Tibial nerve (tissue), 4 donors: ENCODE measurements around the gene CTNND1. TPM values are rescaled to one million over a fixed set of nuclear protein-coding genes. Genes with fewer than 3 reads are reported as not detected.

Experiments
- DNase-seq, 2 donors: peaks; one replicate each; pipeline ENCODE4 v3.0.0-alpha.2; 2019; ENCODE audit warnings: low spot score in 2 of 2
- H3K27ac ChIP-seq, 4 donors: fragments of 200-600 bp; sonication (generic) in 3 of 4; one replicate each; pipeline ENCODE4 v1.5.1; 2017 to 2019; ENCODE audit warnings: mild to moderate bottlenecking in 1 of 4
- H3K27me3 ChIP-seq, 2 donors: fragments of 200-600 bp; sonication (generic) in 1 of 2; one replicate each; pipeline versions ENCODE4 v1.5.1 to v1.6.0; 2017 to 2019
- H3K36me3 ChIP-seq, 3 donors: fragments of 200-600 bp; sonication (generic); one replicate each; pipeline ENCODE4 v1.5.1; 2018 to 2019
- H3K4me1 ChIP-seq, 4 donors: fragments of 200-600 bp; sonication (generic) in 3 of 4; one replicate each; pipeline ENCODE4 v1.5.1; 2017 to 2019
- H3K4me3 ChIP-seq, 4 donors: fragments of 200-600 bp; sonication (generic) in 3 of 4; one replicate each; pipeline ENCODE4 v1.5.1; 2017 to 2019; ENCODE audit warnings: mild to moderate bottlenecking in 1 of 4, moderate library complexity in 1 of 4
- H3K9me3 ChIP-seq, 4 donors: fragments of 200-600 bp; sonication (generic) in 3 of 4; one replicate each; pipeline ENCODE4 v1.5.1; 2017 to 2019
- EP300 ChIP-seq, 2 donors: sonication (generic); formaldehyde crosslinking; IDR thresholded peaks; one replicate each; pipeline ENCODE4 v1.6.1; 2017; ENCODE audit warnings: antibody characterized with exemption in 2 of 2, mild to moderate bottlenecking in 1 of 2
- POLR2A ChIP-seq, 2 donors: fragments of 450-650 bp; IDR thresholded peaks; one replicate each; pipeline ENCODE4 v1.6.1; 2017; ENCODE audit warnings: antibody characterized with exemption in 2 of 2, mild to moderate bottlenecking in 2 of 2, moderate library complexity in 2 of 2
- WGBS, 2 donors: methylation state at CpG; one replicate each; pipeline ENCODE4 v1.1.5; 2018; 5-methylcytosine and 5-hydroxymethylcytosine counted together
- total RNA-seq, 4 donors: library from RNA; depleted of rRNA; stranded (reverse); fragments of >200 nt; gene quantifications; one replicate each; pipeline ENCODE4 v1.1.0, GENCODE V29; 2016
- TF ChIP-seq, protein P1 (sequence below), 5 experiments: fragments of 200-600 bp in 3 of 5; fragments of 450-650 bp in 2 of 5; sonication (generic) in 3 of 5; IDR thresholded peaks; one replicate each; pipeline ENCODE4 v1.5.1; 2016 to 2019; ENCODE audit warnings: antibody characterized with exemption in 5 of 5, mild to moderate bottlenecking in 3 of 5, moderate library complexity in 2 of 5

The CTNND1 gene
- total RNA-seq, 4 donors from 2014 or later: 104 to 128 (median 124) TPM

GRCh38 chr11:57727185-57727584 is 34.4 kb upstream of the CTNND1 start:
- no peak overlapping the region for H3K4me3 ChIP-seq
- WGBS, 2 donors: 68 to 69% methylated on average over 2 of the region's 2 CpGs
- TF ChIP-seq EP300 (IDR thresholded peaks at IDR 0.05): no peak
- TF ChIP-seq, protein P1, sequence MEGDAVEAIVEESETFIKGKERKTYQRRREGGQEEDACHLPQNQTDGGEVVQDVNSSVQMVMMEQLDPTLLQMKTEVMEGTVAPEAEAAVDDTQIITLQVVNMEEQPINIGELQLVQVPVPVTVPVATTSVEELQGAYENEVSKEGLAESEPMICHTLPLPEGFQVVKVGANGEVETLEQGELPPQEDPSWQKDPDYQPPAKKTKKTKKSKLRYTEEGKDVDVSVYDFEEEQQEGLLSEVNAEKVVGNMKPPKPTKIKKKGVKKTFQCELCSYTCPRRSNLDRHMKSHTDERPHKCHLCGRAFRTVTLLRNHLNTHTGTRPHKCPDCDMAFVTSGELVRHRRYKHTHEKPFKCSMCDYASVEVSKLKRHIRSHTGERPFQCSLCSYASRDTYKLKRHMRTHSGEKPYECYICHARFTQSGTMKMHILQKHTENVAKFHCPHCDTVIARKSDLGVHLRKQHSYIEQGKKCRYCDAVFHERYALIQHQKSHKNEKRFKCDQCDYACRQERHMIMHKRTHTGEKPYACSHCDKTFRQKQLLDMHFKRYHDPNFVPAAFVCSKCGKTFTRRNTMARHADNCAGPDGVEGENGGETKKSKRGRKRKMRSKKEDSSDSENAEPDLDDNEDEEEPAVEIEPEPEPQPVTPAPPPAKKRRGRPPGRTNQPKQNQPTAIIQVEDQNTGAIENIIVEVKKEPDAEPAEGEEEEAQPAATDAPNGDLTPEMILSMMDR (IDR thresholded peaks at IDR 0.05): no peak
- no peak for TF ChIP-seq POLR2A (IDR thresholded peaks at IDR 0.05)
- DNase-seq: no peak
- H3K9me3 ChIP-seq: no peaks in the 10 kb centered on the region
- peaks cover 0 to 7% (median 0%) of the 10 kb centered on the region in 3 donors for H3K36me3 ChIP-seq
- no peak overlapping the region for H3K27ac ChIP-seq
- H3K27me3 ChIP-seq: no peaks in the 10 kb centered on the region
- no peaks in the 10 kb centered on the region for H3K4me1 ChIP-seq

DNA sequence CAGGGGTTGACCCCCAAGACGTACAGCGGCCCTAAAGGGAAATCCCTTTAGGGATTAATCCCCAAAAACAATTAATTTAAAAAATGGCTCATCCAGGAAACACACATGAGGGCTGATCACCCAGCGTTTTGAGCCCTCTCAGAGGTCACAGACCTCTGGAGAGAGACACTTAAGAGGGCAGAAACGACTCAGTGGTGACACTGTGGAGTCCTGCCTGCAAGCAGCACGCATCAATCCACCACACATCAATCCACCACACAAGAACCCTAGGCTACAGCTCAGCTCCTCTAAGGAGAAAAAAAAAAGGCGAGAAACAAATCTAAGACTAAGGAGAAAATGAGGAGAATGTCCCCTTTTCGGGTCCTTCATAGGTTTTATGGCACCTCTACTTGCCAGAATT is 32.8 kb upstream of the CTNND1 start:
- Histone ChIP-seq H3K4me1 (no peaks in the 10 kb centered on the region), H3K4me3 (no peak overlapping the region), H3K9me3 (no peaks in the 10 kb centered on the region), H3K27ac (no peak overlapping the region), H3K36me3 (peaks cover 0 to 7% (median 0%) of the 10 kb centered on the region in 3 donors), H3K27me3 (no peaks in the 10 kb centered on the region)
- no peak for DNase-seq
- TF ChIP-seq EP300 (IDR thresholded peaks at IDR 0.05) (no peak), POLR2A (IDR thresholded peaks at IDR 0.05) (no peak)
- TF ChIP-seq, protein P1 (IDR thresholded peaks at IDR 0.05): no peak
- WGBS, 2 donors: 62 to 64% methylated on average over 7 of the region's 7 CpGs

DNA sequence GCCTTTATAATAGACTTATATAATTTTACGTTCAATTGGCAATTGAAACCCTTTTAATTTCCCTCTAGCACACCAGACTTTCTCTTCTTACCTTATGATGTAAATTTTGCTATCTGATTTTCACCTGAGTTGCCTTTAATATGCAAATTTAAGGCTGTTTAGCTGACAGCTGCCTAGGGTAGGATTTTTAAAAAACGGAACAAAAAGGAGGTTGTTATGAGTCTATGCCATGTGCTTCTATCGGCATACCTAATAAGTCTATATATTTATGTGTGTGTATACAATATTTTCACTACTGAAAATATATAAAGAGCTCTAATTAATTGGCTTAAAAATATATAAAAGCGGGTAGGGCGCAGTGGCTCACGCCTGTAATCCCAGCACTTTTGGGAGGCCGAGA is 32.1 kb upstream of the CTNND1 start:
- Histone ChIP-seq H3K27me3 (no peaks in the 10 kb centered on the region), H3K27ac (no peak overlapping the region), H3K4me3 (no peak overlapping the region), H3K36me3 (peaks cover 0 to 7% (median 0%) of the 10 kb centered on the region in 3 donors), H3K4me1 (no peaks in the 10 kb centered on the region), H3K9me3 (no peaks in the 10 kb centered on the region)
- DNase-seq: no peak
- TF ChIP-seq, protein P1 (IDR thresholded peaks at IDR 0.05): no peak
- TF ChIP-seq POLR2A (IDR thresholded peaks at IDR 0.05): no peak
- TF ChIP-seq EP300 (IDR thresholded peaks at IDR 0.05): no peak
- WGBS, 2 donors: 90 to 96% methylated on average over 7 of the region's 7 CpGs

- Histone ChIP-seq H3K36me3 (peaks cover 0 to 11% (median 0%) of the 10 kb centered on the region in 3 donors), H3K27me3 (no peaks in the 10 kb centered on the region), H3K27ac (no peak overlapping the region), H3K4me3 (no peak overlapping the region), H3K9me3 (no peaks in the 10 kb centered on the region), H3K4me1 (no peaks in the 10 kb centered on the region)
- no peak for DNase-seq
- WGBS, 2 donors: 100% methylated on average over 1 of the region's 1 CpG
- TF ChIP-seq EP300 (IDR thresholded peaks at IDR 0.05): no peak
- TF ChIP-seq, protein P1 (IDR thresholded peaks at IDR 0.05): no peak
- TF ChIP-seq POLR2A (IDR thresholded peaks at IDR 0.05): no peak
Measured at GRCh38 chr11:57732661-57733060, 28.9 kb upstream of the CTNND1 start.

DNA sequence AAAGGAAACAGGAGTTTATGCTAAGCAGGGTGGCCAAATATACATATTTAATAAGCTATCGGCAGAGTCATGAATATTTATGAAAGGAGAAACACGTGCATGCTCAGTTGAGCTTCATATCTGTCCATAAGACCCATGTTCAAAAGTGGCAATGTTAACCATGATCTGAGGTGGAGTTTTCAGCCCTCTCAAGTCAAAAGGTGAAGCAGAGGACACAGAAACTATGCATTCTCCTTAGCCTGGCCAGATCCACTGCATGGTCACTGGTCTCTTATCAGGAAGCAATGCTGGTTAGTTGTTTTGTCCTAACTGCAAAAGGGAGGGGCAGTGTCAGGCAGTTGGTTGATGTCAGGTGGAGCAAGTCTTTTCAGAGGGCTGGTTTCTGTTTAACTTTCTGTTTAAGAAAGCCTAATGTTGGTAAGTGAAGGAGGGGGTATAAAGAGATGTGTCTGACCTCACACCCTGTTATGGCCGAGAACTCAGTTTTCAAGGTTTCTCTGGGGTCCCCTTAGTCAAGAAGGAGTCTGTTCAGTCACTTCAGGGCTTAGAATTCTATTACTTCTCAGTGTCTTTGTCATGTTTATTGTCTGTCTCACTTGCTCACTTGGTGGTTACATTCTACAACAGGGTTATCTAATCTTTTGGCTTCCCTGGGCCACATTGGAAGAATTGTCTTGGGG is 25.8 kb upstream of the CTNND1 start:
- H3K27ac ChIP-seq: no peak overlapping the region
- H3K9me3 ChIP-seq: no peaks in the 10 kb centered on the region
- no peak for DNase-seq
- no peak overlapping the region for H3K4me3 ChIP-seq
- peaks cover 0 to 5% (median 0%) of the 10 kb centered on the region in 4 donors for H3K4me1 ChIP-seq
- TF ChIP-seq, protein P1 (IDR thresholded peaks at IDR 0.05): no peak
- TF ChIP-seq POLR2A (IDR thresholded peaks at IDR 0.05): no peak
- 65 to 72% methylated on average over 3 of the region's 3 CpGs for WGBS, 2 donors
- no peaks in the 10 kb centered on the region for H3K27me3 ChIP-seq
- peaks cover 0 to 26% (median 0%) of the 10 kb centered on the region in 3 donors for H3K36me3 ChIP-seq
